Astrocyte of the spinal cord (primary cell): Measurements from ENCODE around the gene PNN.
"Not testable (repeated sequence)": the region's sequence is repeated elsewhere in the genome, so short reads cannot be mapped to it uniquely, and the experiment has no call there.

Experiments
- DNase-seq: peaks from one replicate; pipeline ENCODE4 v3.0.0; 2011; ENCODE audit warnings: low read depth, low spot score
- H3K4me3 ChIP-seq: 2 replicates; pipeline ENCODE4 v1.5.1; 2011; ENCODE audit warnings: low read depth, mild to moderate bottlenecking, low read length, moderate library complexity
- CTCF ChIP-seq: IDR thresholded peaks from 2 replicates; pipeline ENCODE4 v1.5.1; 2012; ENCODE audit warnings: low read depth, mild to moderate bottlenecking, low read length, inconsistent platforms
- in situ Hi-C: cut with HindIII; loops from 2 replicates; pipeline ENCODE4 v1.10.0; 2017; ENCODE audit warnings: low sequenced_read_pairs

The PNN gene

GRCh38 chr14:39218171-39218769, 43.2 kb downstream of the PNN start:
- no peak for TF ChIP-seq CTCF
- DNase-seq: peak; percentile 45

GRCh38 chr14:39219075-39219499, 44.0 kb downstream of the PNN start:
- peak; percentile 62 for DNase-seq
- no peak for TF ChIP-seq CTCF
- in situ Hi-C loops: no loop called here
- H3K4me3 ChIP-seq: no peak overlapping the region

More at GRCh38 chr14:39218171-39218769, 43.2 kb downstream of the PNN start:
- no peak overlapping the region for H3K4me3 ChIP-seq
- in situ Hi-C loops: no loop called here

GRCh38 chr14:39220473-39220872, 45.4 kb downstream of the PNN start:
- DNase-seq, H3K4me3 ChIP-seq, in situ Hi-C loops: not testable (repeated sequence)

- no peak for DNase-seq
- in situ Hi-C loops: no loop called here
- TF ChIP-seq CTCF: no peak
Measured at GRCh38 chr14:39228044-39228443, 53.0 kb downstream of the PNN start.

GRCh38 chr14:39228509-39229221, 53.6 kb downstream of the PNN start:
- no peak for DNase-seq
- TF ChIP-seq CTCF: no peak
- in situ Hi-C loops: no loop called here

More at GRCh38 chr14:39228044-39228443, 53.0 kb downstream of the PNN start:
- no peak overlapping the region for H3K4me3 ChIP-seq

GRCh38 chr14:39229222-39229543, 54.1 kb downstream of the PNN start:
- H3K4me3 ChIP-seq: no peak overlapping the region
- no peak for TF ChIP-seq CTCF
- in situ Hi-C loops: no loop called here
- DNase-seq: no peak

More at GRCh38 chr14:39228509-39229221, 53.6 kb downstream of the PNN start:
- no peak overlapping the region for H3K4me3 ChIP-seq

GRCh38 chr14:39229601-39230110, 54.6 kb downstream of the PNN start:
- no peak for DNase-seq
- H3K4me3 ChIP-seq: no peak overlapping the region
- no peak for TF ChIP-seq CTCF
- in situ Hi-C loops: no loop called here
